CD4-positive, alpha-beta T cell treated with Interleukin-6 for 4 hours (primary cell): ENCODE measurements around the gene HCFC2.
A peak's percentile ranks its signal among the peaks of the same experiment; 100 is the strongest.
"Not testable (repeated sequence)": the region's sequence is repeated elsewhere in the genome, so short reads cannot be mapped to it uniquely, and the experiment has no call there.

Experiments used
- DNase-seq: peaks from one replicate; pipeline ENCODE4 v3.0.0-alpha.2; 2020; ENCODE audit warnings: mixed read lengths

HCFC2 gene

DNA sequence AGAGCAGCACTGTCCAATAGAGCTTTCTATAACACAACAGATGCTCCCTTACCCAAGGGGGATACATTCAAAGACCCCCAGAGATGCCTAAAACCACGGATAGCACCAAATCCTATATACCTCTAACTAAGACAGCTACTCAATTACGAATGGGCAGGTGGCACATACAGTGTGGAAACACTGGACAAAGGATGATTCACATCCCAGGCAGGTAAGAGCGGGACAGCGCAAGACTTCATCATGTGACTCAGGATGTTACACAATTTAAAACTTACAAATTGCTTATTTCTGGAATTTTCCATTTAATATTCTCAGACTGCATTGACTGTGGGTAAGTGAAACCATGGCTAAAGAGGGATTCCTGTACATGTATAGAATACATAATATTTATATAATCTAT lies 5.5 kb upstream of the HCFC2 start:
- no peak for DNase-seq

DNA sequence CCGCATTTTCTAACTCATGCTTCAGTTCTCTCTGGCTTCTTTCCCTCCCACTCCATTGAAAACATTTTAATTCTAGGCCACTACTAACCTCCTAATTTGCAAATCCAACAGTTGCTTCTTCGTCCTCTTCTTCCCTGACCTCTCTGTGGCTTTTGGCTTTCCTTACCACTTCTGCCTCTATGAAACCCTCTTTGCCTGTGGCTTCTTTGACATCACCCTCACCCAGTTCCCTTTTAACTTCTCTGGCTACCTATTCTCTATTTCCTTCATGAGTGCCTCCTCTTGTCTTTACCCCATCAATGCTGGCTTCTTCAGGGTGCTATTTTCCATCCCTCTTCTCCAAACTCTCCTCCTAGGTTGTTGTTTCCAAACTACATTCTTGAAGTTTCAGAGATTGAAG lies 4.4 kb upstream of the HCFC2 start:
- DNase-seq: no peak

DNA sequence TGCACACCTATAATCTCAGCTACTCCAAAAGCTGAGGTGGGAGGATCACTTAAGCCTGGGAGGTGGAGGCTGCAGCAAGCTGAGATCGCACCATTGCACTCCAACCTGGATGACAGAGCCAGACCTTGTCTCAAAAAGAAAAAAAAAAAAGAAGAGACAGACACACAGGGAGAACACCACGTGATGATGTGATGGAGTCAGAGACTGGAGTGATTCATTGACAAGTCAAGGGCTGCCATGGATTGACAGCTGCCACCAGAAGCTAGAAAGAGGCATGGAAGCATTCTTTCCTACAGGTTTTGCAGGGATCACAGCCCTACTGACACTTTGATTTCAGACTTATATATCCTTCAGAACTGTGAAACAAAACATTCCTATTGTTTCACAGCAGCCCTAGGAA lies 3.5 kb upstream of the HCFC2 start:
- DNase-seq: no peak

DNA sequence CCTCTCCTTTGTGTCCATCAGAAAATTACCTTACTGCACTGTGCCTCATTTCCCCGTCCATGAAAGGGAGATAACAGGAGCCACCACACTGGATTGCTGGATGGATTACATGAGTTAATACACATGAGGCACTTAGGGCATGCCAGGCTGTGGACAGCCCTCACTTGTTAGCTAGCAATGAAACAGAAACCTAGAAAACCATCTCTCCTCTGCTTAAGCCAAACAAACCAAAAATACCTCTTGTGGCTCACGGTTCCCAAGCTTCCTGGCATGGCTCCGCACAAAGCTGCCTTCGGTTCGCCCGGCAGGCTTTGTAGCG lies 660 bp upstream of the HCFC2 start:
- no peak for DNase-seq

DNA sequence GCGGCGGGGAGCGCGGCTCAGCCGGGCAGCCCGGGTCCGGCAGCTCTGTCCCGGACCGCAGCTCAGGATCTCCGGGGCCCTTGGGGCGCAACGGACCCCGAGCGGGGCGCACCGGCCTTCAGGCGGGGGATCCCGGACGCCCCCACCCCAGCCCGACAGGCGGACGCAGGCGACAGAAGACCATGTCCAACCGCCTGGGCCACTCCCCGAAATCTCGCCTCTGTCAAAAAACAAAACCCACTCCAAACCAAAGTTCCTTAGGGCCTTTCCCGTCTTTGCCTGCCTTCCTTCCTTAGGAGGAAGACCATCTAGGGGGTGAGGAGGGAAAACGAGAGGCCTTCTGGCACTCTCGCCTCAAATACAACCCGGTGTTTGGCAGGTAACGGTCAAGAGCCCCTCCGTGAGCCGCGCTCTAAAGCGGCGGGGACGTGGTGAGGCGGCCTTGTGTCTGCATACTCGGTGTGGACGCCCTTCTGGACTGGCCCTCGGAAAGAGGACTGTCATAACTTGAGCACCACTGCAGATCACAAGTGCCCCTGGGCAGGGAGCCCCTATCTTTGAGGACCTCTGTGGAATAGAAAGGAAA lies 604 bp downstream of the HCFC2 start:
- DNase-seq: no peak

GRCh38 chr12:104072099-104072498 lies 7.8 kb downstream of the HCFC2 start:
- no peak for DNase-seq

GRCh38 chr12:104073699-104074098 lies 9.4 kb downstream of the HCFC2 start:
- no peak for DNase-seq

DNA sequence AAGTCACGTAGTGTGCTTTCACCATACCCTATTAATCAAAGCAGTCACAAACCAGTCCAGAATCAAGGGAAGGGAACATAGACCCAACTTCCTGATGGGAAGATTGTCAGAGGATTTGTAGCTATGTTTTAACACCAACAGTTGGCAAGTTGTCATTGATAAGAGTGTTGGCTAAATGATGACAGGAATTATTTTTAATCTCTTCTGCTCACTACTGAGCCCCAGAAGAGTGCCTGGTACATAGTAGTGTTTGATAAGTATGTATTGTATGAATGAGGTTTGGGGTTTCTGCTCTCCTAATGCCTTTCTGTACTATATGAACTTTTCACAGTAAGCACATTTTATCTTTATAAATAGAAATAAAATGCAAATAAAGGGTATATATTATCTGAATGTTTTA lies 14.7 kb downstream of the HCFC2 start:
- no peak for DNase-seq

DNA sequence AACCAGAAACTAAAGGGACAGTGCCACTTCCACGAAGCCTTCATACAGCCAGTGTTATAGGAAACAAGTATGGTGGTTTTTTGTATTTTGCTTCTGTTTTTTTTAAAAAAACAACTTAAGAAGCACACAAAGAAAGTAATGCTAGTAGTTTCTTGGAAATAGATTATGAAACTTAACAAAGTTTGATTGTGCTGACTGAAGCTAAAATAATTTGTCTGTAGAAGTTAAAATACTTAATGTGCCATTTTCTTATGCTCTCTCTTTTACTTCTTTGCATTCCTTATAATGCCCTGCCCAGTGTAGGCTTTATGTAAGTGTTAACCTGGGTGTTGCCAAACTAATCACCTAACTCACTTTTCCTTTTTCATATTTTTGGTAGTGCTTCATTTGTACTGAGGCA lies 16.4 kb downstream of the HCFC2 start:
- DNase-seq: no peak

- DNase-seq: no peak
These were observed 19.6 kb downstream of the HCFC2 start for GRCh38 chr12:104083769-104084475.

GRCh38 chr12:104090685-104091084 lies 26.4 kb downstream of the HCFC2 start:
- no peak for DNase-seq

- no peak for DNase-seq
These were observed 26.8 kb downstream of the HCFC2 start for GRCh38 chr12:104091136-104091535.

DNA sequence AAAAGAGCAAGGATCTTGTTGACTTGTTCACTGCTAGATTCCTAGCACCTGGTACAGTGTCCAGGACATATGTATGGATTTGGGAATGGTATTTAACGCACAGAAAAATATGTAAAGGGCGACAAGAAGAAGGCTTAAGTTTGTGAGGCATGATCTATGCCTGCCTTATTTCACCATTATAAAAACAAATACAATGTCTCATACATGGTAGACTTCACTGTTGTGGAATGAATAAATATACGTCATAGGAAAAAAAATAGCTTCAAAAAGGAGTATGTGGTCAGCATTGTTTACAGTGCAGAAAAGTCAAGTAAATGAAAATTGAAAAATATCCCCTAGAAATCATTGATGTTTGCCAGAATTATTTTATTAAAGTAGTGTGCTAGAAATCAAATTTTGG lies 30.0 kb downstream of the HCFC2 start:
- DNase-seq: no peak

DNA sequence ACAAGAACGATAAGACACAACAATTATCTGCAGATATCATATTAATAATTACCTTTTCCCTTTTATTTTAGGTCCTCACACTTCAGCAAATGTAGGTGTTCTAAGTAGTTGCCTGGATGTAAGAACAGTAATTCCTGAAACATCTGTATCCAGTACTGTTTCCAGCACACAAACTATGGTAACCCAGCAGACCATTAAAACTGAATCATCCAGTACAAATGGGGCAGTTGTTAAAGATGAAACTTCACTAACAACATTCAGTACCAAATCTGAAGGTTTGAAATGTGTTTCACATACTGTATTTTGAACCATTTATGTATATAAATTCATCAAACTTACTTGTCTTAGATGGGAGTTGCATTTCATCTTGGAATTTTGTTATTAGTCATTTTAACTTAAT lies 31.0 kb downstream of the HCFC2 start:
- DNase-seq: no peak

DNA sequence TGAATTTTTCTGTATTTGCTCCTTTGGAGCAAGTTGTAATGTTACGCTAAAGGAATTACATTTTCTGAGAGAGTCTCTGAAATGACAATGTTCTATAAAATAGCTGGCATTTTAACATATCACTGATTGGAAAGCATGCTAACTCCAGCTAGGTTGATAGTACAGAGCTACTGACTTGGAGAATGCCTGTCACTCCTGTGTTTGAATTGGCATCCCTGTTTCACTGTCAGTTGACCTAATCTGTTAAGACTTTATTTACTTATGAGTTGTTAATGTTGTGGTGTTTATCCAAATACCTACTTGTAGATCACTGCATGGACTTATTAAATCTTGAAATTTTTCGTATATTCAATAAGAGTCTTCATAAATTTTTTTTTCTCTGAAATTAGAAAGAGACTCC lies 33.6 kb downstream of the HCFC2 start:
- DNase-seq: no peak

- no peak for DNase-seq
These were observed 41.1 kb downstream of the HCFC2 start for GRCh38 chr12:104105461-104105860.

GRCh38 chr12:104106965-104107364 lies 42.6 kb downstream of the HCFC2 start:
- no peak for DNase-seq

GRCh38 chr12:104108755-104109445 lies 44.6 kb downstream of the HCFC2 start:
- peak; percentile 90 for DNase-seq

DNA sequence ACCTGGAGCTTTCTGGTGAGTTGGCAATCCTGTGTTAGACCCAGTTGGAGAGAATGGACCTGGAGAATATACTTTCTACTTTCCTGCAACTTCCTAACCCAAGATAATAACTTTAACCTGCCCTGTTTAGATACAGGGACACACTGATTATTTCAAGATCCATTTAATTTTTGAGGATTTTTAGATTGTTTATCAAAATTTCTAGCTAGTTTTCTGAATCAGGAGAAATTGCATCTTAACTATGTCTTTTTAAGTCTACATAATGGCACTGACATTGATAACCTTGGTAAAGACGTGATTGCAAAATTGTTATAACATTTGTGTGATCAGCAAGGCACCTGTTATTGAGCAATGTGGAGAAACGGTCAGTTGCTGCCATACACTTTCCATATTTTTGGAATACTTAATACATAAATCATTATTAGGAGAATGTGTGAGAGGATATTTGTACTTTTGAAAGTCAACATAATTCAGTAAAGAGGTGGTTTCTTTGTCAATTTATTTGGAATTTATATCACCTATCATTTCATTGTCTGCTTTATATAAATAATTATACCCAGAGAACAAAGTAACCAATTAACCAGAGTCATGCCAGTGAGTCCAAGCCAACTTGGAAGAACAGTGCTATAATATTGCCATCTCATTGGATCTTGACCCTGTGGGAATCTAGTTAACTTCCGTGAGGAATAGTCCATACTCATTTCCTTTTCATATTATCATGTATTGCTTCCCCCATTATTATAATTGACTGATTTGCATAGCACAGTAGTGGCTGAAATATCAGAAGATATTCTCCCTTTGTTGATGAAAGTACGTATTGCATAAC lies 45.3 kb downstream of the HCFC2 start:
- no peak for DNase-seq

DNA sequence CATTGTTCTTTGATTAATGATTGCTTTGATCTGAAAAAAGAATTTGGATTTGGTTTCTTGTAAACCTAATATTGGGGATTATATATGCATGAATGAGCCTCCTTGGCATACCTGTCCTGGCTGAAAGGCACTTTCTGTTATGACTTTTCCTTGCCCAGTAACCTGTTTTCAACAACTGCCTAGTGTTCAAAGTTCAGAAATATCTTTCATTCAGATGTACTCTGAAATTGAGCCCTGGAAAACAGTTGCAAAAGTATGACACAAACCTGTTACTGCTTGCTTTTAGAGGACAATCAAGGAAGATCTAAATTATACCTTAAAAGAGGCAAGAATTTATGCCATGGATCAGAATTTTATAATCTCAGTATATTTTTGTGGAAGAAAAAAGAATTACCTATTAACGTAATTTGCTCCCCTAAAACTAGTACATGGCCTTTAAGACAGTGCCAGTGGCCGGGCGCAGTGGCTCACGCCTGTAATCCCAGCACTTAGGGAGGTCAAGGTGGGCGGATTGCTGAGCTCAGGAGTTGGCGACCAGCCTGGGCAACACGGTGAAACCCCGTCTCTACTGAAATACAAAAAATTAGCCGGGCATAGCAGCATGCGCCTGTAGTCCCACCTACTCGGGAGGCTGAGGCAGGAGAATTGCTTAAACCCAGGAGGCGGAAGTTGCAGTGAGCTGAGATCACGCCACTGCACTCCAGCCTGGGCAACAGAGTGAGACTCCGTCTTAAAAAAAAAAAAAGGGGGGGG lies 50.7 kb downstream of the HCFC2 start:
- DNase-seq: not testable (repeated sequence)

- no peak for DNase-seq
These were observed 51.2 kb downstream of the HCFC2 start for GRCh38 chr12:104115587-104115975.

GRCh38 chr12:104121001-104121400 lies 56.7 kb downstream of the HCFC2 start:
- no peak for DNase-seq

DNA sequence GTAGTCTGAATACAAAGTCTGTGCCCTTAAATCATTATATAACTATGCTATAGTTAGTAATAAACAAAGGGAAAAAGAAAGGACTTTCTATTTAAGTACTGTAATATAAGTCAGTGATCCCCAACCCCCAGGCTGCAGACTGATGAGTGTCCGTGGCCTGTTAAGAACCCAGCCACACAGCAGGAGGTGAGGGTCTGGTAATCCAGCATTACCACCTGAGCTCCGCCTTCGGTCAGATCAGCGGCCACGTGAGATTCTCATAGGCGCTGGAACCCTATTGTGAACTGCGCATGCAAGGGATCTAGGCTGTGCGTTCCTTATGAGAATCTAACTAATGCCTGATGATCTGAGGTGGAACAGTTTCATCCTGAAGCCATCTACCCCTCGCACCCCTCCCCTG lies 58.0 kb downstream of the HCFC2 start:
- DNase-seq: no peak
